Measurements from ENCODE around the gene RSRC2.
"Not testable (repeated sequence)": the region's sequence is repeated elsewhere in the genome, so short reads cannot be mapped to it uniquely, and the experiment has no call there.

RSRC2 gene

DNA sequence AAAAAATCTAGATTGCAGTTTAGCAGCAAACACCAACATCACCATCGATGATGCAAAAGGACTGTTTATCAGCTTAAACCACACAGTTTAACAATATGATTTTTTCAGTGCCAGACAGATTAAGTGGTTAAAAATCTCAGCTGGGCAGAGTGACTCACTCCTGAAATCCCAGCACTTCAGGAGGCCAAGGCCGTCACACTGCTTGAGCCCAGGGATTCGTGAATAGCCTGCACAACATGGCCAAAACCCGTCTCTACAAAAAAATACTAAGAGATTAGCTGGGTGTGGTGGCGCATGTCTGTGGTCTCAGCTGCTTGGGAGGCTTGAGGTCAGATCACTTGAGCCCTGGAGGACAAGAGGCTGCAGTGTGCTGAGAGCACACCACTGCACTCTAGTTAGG is 8.9 kb downstream of the RSRC2 start:
- DNase-seq = no peak

DNA sequence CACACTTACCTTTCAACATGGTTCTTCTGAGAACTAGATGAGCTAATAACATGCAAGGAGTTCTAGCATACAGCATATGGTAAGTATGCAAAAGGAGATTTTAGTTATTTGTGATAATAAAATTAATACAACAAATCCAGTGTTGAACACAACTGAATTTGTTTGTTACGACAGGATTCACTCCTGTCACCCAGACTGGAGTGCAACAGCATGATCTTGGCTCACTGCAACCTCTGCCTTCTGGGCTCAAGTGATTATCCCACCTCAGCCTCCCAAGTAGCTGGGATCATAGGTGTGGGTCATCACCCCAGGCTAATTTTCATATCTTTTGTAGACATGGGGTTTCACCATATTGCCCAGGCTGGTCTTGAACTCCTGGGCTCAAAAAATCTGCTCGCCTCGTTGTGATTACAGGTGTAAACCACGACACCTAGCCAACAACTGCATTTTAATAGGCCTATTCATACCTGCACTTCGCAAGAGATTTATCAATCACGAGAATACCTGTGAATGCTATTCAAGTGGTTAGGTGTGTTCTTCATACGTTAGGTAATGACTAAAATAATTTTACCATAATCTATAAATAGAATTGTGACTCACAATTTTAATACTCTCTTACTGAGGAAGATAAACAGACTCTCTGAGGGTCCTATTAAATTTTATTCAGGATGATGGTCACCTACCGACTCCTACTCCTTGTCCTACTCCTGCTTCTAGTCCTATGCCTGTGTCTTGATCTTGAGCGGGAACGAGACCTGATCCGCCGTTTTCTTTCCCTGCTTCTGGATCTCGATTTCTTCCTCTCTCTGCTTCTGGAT is 10.0 kb downstream of the RSRC2 start:
- DNase-seq = no peak

DNA sequence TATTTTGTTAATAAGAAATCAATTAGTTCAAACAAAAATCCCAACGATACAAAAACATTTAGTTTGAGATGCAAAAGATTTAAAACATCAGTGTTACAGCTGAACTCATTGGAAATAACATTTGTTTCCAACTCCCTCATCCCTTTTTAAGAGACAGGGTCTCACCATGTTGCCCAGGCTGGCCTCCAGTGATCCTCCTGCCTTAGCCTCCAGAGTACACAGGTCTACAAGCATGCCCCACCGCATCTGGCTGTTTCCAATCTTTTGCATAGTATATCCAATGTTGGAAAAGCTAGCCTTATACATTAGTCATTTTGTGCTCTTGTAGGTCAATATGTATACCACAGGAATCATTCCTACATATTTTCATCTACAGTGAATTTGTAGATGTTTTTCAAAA is 11.5 kb downstream of the RSRC2 start:
- DNase-seq = no peak

DNA sequence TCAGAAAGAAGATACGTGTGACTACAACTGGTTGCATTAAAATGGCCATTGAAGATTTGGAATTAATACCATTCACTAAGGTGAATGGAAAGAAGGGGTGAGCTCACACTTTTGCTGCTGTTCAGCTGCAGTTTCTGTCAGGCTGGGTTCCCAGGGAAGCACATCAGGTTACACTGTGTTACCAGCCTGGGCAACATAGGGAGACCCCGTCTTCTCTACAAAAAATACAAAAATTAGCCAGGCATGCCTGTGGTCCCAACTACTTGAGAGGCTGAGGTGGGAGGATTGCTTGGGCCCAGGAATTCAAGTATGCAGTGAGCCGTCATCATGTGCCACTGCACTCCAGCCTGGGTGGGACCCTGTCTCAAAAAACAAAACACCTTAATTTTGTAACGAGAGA is 13.1 kb downstream of the RSRC2 start:
- DNase-seq = no peak

DNA sequence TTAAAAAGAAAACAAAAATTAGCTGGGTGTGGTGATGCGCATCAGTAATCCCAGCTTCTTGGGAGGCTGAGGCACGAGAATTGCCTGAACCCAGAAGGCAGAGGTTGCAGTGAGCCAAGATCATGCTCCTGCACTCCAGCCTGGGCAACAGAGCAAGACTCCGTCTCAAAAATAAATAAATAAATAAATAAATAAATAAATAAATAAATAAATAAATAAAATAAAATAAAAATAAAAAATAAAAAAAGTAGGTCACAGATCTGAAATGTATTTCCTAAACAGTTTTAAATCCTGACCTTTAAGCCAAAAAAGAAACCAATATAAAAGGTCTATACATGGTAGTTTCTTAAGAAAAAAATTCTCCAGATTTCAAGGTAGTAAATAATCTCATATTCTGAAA is 13.7 kb downstream of the RSRC2 start:
- DNase-seq = not testable (repeated sequence)

DNA sequence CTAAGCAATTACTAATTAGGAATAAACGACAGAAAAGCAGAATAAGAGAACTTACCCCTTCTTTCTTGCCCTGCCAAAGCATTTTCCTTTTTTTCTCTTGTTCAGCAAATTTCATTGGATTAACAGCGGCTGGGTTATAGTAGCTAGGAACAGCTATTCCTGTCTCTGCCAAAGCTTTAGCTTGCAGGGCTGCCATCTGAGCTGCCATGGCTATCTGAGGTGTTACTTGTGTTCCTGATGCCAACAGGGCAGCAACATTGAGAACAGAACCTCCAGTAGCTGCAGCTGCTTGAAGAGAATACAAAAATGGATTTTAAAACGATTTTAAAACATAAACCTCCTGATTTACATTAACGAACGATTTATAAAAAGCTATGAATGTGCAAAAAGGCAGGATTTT is 18.6 kb downstream of the RSRC2 start:
- no peak for DNase-seq

DNA sequence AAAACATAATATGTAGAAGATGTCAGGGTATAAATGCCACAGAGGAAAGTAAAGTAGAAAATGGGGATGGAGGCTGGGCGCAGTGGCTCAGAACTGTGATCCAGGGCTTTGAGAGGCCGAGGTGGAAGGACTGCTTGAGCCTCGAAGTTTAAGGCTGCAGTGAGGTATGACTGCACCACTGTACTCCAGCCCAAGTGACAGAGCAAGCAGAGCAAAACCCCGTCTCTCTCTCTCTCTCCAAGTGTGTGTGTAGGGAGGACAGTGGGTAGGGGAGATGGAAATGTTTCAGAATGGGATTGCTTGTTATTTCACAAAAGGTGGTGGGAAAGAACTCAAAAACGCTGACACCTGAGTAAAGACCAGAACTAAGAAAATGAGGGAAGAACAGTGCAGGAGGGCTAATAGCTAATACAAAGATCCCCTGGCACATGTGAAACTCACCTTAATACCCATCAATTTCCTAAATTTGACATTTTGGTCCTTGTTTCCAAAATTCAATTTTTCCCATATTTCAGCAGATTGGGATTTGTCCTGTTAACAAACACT is 20.3 kb downstream of the RSRC2 start:
- no peak for DNase-seq

DNA sequence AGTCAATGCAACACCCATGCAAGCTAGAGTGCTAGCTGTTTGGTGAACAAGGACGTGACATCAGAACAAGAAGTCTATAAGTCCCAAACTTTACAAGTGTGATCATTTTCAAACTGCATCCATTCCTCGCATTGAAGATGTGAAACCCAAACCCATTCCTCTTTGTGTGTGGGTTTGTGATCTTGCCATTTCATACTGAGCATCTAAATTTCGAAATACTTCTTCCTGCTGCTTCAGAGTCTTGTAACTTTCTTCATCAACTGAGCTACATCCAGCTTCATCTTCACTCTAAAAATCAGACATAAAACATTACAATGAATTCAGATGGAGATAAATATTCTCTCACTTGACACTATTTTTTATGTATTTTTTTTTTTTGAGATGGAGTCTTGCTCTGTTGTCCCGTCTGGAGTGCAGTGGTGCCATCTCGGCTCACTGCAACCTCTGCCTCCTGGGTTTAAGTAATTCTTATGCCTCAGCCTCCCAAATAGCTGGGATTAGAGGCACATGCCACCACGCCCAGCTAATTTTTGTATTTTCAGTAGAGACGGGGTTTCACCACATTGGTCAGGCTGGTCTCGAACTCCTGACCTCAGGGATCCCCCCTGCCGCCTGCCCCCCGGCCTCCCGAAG is 21.2 kb downstream of the RSRC2 start:
- no peak for DNase-seq

DNA sequence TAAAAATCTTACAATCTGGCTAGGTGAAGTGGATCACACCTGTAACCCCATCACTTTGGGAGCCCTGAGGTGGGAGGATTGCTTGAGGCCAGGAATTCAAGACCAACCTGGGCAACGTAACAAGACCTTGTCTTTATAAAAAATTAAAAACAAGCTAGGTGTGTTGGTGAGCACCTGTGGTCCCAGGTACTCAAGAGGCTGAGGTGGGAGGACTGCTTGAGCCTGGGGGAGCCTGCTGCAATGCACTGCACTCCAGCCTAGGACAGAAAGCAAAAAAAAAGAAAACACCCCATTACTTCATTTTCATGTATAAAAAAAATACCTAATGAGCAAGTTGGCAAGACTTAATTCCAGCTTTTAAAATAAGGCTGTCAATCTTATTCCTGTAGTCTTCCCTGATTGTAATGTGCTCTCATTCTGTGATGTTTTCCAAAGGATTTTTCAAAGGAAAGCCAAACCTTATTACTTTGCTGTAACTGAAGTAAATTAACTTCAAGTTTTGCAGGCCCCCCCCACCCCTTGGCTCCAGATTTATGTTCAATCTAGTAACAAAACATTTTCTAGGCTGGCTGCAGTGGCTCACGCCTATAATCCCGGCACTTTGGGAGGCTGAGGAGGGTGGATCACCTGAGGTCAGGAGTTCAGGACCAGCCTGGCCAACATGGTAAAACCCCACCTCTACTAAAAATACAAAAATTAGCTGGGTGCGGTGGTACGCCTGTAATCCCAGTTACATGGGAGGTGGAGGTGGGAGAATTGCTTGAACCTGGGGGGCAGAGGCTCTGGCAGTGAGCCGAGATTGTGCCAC is 22.7 kb downstream of the RSRC2 start:
- DNase-seq = no peak

DNA sequence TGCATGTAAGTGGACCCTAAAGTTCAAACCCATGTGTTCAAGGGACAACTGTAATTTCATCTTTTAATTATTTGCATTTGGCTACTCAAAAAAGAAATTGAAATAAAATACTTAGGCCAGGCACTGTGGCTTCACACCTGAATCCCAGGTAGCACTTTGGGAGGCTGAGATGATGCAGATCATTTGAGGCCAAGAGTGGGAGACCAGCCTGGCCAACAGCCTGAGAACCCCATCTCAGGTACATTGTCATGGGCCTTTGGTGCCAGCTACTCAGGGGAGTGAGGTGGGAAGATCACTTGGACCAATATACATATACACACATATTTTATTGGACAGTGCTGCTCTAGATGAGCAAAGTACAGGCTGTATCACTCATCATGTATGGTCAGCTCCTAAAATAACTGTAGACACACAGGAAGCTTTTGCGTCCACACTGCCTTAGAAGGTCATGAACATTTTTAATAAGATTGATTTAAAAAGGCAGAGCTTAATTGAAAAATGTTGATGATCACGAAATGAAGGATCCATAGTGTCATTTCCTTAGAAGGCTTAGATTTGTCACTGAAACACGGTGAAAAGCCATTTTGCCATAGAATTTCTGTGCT is 23.5 kb downstream of the RSRC2 start:
- no peak for DNase-seq

DNA sequence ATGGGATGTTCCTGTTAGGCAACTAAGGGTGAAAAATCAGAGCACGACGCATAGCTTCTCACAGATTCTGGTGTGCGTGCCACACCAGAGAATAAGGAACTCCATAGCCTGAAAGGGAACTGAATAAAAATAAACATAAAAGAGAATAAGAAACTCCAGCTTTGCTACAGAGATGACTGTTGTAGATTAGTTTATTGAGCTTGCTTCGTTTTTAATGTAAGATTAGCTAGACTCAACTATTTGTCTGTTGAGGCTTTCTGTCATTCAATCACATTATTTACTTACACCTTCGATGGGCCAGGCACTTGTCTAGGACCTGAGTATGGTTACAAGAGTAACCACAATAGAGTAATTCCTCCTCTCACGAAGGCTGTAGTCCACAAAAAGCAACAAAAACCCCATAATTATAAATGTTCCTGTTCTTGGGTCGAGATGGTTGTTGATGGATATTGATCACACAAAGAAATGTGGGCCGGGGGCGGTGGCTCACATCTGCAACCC is 25.2 kb downstream of the RSRC2 start:
- DNase-seq = no peak

DNA sequence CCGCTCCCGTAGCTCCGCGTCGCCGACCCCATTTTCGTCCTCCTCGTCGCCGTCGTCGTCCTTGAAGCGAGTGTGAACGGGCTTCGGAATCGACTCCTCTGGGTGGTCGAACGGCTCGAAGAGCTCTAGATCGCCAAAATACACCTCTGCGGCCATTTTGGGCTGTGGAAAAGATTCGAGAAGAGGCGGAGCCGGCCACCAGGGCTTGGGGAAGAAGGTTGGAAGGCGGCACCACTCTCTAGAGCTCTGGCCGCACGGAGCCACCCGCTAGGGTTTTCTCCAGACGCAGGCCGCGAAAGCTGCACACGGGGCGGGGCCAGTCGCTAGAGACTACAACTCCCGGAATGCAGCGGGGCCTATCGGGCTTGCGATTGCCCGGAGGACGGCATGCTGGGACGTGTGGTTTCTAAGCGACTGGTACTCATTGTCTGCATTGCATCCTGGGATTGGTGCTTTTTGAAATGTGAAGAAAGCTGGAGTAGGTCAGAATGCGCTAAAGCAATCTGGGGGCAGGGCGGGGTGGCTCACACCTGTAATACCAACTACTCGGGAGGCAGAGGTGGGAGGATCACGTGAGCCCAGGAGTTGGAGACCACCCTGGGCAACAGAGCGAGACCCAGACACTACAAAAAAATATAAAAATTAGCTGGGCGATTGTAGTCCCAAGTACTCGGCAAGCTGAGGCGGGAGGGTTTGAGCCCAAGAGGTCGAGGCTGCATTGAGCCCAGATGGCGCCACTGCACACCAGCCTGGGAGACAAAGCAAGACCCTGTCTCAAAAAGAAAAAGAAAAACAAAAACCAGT is 25.8 kb downstream of the RSRC2 start, which contains the start of gene ZCCHC8:
TSS of gene ZCCHC8 (minus strand) at position 248 of the 804 bp plus-strand sequence. CDS start at position 156, 92 bp downstream.
- DNase-seq = peak; percentile 96

DNA sequence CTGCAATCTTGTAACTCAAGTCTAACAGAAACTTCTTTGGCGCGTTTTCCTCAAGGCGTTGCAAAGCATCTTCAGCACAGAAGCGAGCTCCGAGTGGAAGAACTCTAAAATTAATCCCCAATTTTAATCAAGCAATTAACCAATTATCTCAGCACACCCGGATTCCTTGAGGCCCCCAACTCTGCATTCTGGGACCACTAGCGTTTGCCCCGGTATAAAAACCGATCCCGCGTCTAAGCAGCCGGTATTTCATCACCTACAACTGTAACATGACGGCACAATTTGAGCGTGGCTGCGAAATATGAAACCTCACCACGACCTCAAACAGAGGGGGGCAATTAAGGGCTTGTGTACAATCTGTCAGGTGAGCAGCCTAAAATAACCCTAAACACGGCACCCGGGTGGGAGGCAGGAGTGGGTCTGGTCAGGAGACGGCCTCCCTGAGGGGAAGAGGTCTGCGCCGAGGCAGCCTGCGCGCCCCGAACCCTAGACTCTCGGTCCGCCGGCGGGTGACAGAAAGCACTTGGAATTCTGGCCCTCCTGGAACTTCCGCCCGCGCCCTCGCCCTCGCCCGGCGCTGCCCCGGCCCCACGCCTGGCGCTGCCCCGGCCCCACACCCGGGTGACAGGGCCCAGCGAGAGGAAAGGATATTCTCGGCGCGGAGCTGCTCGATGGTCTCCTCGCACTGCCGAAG is 26.6 kb downstream of the RSRC2 start:
- DNase-seq = peak; percentile 32 to 42

DNA sequence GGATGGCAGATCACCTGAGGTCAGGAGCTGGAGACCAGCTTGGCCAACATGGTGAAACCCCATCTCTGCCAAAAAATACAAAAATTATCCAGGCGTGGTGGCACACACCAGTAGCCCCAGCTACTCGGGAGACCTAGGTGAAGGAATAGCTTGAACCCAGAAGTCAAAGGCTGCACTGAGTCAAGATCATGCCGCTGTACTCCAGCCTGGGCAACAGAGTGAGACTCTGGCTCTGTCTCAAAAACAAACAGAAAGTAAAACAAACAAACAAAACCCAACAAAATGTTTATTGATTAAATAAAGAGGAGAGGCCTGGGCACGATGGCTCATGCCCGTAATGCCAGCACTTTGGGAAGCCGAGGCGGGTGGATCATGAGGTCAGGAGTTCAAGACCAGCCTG is 31.5 kb downstream of the RSRC2 start:
- no peak for DNase-seq

DNA sequence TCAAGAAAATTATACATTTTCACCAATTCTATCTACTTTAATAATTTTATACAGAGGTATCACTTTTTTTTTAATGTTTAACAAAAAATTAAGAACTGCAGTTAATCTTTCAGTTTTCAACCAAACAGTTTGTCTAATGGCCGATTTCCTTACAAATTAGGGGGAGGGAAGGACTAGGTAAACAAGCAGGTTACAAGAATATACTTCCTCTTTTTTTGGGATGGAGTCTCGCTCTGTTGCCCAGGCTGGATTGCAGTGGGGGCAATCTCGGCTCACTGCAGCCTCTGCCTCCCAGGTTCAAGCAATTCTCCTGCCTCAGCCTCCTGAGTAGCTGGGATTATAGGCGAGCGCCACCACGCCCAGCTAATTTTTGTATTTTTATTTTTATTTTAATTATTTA is 33.5 kb downstream of the RSRC2 start:
- not testable (repeated sequence) for DNase-seq

DNA sequence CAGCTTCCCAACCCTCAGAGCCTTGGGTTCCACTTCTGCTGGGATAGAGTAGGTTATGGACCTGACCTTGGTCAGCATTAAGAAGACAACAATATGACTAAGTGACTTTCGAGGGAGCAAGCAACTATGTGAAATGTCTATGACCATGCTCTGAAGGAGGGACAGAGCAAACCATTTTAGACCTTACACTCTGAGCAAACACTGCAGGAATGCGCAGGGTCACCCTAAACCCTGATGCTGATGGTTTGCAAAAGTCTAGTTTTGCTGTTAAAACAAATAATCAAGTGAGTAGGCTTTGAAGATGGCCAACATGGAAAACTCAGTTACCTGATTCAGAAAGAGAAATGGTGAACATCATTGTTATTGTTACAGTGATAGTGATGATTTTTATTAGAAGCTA is 34.7 kb downstream of the RSRC2 start:
- DNase-seq = no peak

DNA sequence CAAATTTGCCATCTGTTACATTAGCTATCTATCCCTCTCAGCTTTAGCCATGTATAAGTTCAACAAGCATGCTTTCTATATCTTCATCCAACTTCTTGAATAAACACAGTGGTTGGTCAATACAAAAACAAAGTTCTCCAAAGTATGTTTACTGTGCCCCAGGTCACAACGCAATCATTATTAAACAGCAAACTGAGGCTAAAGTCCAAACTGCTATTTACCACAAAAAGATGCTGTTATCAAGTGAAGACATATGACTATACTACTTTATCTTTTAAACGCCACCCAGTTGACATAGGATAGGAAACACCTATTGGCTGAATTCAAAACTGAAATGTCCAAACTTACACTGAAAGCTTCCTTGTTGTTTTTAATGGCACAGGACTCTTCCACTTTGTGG is 37.7 kb downstream of the RSRC2 start:
- DNase-seq = no peak

DNA sequence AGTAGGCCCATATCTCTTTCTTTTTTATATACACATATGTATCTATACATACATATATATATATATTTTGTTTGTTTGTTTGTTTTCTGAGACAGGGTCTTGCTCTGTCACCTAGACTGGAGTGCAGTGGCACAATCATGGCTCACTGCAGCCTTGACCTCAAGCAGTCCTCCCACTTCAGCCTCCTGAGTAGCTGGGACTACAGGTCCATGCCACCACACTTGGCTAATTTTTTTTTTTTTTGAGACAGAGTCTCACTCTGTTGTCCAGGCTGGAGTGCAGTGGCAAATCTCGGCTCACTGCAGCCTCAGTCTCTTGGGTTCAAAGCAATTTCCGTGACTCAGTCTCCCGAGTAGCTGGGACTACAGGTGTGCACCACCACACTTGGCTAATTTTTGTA is 38.9 kb downstream of the RSRC2 start:
- DNase-seq = not testable (repeated sequence)

DNA sequence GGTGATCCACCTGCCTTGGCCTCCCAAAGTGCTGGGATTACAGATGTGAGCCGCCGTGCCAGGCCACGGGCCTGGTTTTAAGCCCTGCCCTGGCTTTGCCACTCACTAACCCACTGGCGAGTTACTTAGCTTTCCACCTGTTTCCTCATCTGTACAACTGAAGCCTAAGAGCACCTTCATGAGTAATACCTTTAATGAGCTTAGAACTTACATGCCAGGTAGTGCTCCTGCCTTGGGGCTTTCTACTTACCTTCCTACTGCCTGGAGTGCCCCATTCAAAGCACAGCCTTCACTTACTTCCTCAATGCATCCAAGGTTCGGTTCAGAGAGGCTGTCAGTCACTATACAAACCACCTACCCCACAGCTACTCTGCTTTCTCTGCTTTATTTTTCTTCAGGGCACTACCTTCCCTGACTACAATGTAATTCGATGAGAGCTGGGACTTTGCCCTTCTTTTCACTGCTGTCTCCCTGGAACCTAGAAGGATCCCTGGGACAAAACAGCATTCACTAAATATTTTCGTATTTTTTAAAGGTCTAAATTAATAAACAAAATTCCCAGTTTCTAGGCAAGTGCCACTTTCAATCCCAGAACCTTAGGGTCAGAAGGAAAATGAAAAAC is 39.8 kb downstream of the RSRC2 start:
- no peak for DNase-seq

DNA sequence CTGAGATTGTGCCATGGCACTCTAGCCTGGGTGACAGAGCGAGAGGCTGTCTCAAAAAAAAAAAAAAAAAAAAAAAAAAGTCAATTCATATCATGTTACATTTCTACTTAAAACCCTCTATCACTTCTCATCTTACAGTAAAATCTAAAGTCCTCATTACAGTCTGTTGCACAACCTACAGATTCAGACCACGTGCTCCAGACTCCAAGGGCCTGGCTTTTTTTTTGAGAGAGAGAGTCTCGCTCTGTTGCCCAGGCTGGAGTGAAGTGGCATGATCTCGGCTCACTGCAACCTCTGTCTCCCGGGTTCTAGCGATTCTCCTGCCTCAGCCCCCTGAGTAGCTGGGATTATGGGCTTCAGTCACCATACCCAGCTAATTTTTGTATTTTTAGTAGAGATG is 40.4 kb downstream of the RSRC2 start:
- DNase-seq = not testable (repeated sequence)

DNA sequence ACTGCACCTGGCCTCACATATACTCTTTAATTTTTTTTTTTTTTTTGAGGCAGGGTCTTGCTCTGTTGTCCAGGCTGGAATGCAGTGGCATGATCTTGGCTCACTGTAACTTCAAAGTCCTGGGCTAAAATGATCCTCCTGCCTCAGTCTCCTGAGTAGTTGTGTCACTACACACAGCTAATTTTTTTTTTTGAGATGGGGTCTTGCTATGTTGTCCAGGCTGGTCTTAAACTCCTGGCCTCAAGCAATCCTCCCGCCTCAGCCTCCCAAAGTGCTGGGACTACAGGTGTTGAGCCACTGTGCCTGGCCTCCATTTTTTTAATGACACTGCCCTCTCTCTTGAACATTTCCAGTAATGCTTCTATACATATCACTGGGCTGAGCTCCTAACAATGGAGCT is 42.4 kb downstream of the RSRC2 start:
- not testable (repeated sequence) for DNase-seq

Measured in activated CD4-positive, alpha-beta T cell treated with anti-CD3 and anti-CD28 coated beads for 4 hours (primary cell).